A549 (cell line): Measurements from ENCODE around the gene OGDH.

Source experiments
- CTCF ChIP-seq: fragments of >200 bp; sonication (Bioruptor Twin); formaldehyde crosslinking; IDR thresholded peaks from 3 replicates; pipeline ENCODE4 v1.5.1; 2016
- EHMT2 ChIP-seq: fragments of 200-600 bp; sonication (generic); IDR thresholded peaks from 2 replicates; pipeline ENCODE4 v1.6.1; 2016; ENCODE audit warnings: antibody characterized with exemption, low read depth, mild to moderate bottlenecking, moderate library complexity
- POLR2A ChIP-seq: IDR thresholded peaks from 2 replicates; pipeline ENCODE4 v1.6.1; 2012; ENCODE audit warnings: mild to moderate bottlenecking, low read length

GRCh38 chr7:44604941-44605340 lies 1.5 kb upstream of the OGDH start:
- no peak for TF ChIP-seq CTCF
- TF ChIP-seq EHMT2 = no peak
- TF ChIP-seq POLR2A = no peak
